ENCODE results near the gene TNNT1. TPM values are rescaled to one million over a fixed set of nuclear protein-coding genes. Genes with fewer than 3 reads are reported as not detected.
"Not testable (repeated sequence)": the region's sequence is repeated elsewhere in the genome, so short reads cannot be mapped to it uniquely, and the experiment has no call there.

The TNNT1 gene
- polyA plus RNA-seq, 1 donor = 516 TPM

- no peak for DNase-seq
Measured at GRCh38 chr19:55169136-55169535, 20.1 kb upstream of the TNNT1 start.

- DNase-seq = peak; percentile 78
Measured at GRCh38 chr19:55166530-55167268, 17.7 kb upstream of the TNNT1 start, which contains the start of gene DNAAF3. Gene DNAAF3 (minus strand): TSS chr19:55166613. CDS start chr19:55166413, 200 bp downstream.

- no peak for DNase-seq
Measured at GRCh38 chr19:55165952-55166529, 17.0 kb upstream of the TNNT1 start.

- DNase-seq = no peak
Measured at GRCh38 chr19:55161571-55162322, 12.7 kb upstream of the TNNT1 start.

- no peak for DNase-seq
Measured at GRCh38 chr19:55160986-55161365, 12.0 kb upstream of the TNNT1 start.

- DNase-seq = peak; percentile 73
Measured at GRCh38 chr19:55160128-55160985, 11.4 kb upstream of the TNNT1 start.

- DNase-seq = no peak
Measured at GRCh38 chr19:55158848-55159749, 10.1 kb upstream of the TNNT1 start.

GRCh38 chr19:55158423-55158822 lies 9.4 kb upstream of the TNNT1 start:
- DNase-seq = no peak

- DNase-seq = no peak
Measured at GRCh38 chr19:55157064-55157908, 8.3 kb upstream of the TNNT1 start, which contains the start of gene TNNI3. Gene TNNI3 (minus strand): TSS chr19:55157732. CDS start chr19:55157589, 143 bp downstream.

- no peak for DNase-seq
Measured at GRCh38 chr19:55156202-55157063, 7.4 kb upstream of the TNNT1 start.

GRCh38 chr19:55155784-55156183 lies 6.8 kb upstream of the TNNT1 start:
- not testable (repeated sequence) for DNase-seq

- no peak for DNase-seq
Measured at GRCh38 chr19:55153652-55154264, 4.8 kb upstream of the TNNT1 start.

GRCh38 chr19:55152017-55152416 lies 3.0 kb upstream of the TNNT1 start:
- no peak for DNase-seq

- no peak for DNase-seq
Measured at GRCh38 chr19:55147545-55148251, 1.3 kb downstream of the TNNT1 start.

GRCh38 chr19:55146705-55147273 lies 2.2 kb downstream of the TNNT1 start:
- no peak for DNase-seq

GRCh38 chr19:55146078-55146704 lies 2.8 kb downstream of the TNNT1 start:
- DNase-seq = no peak

- no peak for DNase-seq
Measured at GRCh38 chr19:55145232-55145631, 3.8 kb downstream of the TNNT1 start.

All from hindlimb muscle (tissue), 1 donor.